HFFc6 (cell line): ENCODE results near the gene RNF213. TPM values are rescaled to one million over a fixed set of nuclear protein-coding genes. Genes with fewer than 3 reads are reported as not detected.

Experiments
- DNase-seq: peaks from one replicate; pipeline ENCODE4 v3.0.0-alpha.2; 2018
- H3K27ac Mint-ChIP-seq: 2 replicates; pipeline ENCODE4 v1.8.0; 2020; ENCODE audit warnings: mild to moderate bottlenecking, mixed read lengths
- H3K27me3 Mint-ChIP-seq: 2 replicates; pipeline ENCODE4 v1.8.0; 2021; ENCODE audit warnings: mild to moderate bottlenecking, moderate library complexity, mixed read lengths; ENCODE audit not compliant: insufficient read depth
- H3K36me3 Mint-ChIP-seq: 2 replicates; pipeline ENCODE4 v1.8.0; 2021; ENCODE audit warnings: low read depth, mixed read lengths
- H3K4me1 Mint-ChIP-seq: 2 replicates; pipeline ENCODE4 v1.8.0; 2020; ENCODE audit warnings: low read depth, mixed read lengths
- H3K4me3 Mint-ChIP-seq: 2 replicates; pipeline ENCODE4 v1.8.0; 2020; ENCODE audit warnings: mild to moderate bottlenecking, moderate library complexity, mixed read lengths
- H3K9me3 Mint-ChIP-seq: 2 replicates; pipeline ENCODE4 v1.8.0; 2020; ENCODE audit warnings: mild to moderate bottlenecking, mixed read lengths
- total RNA-seq, 6 experiments: library from RNA; stranded (reverse); fragmentation: NEBNext Ultra II Directional; extraction: Animal tissue kit (Norgen Biotek cat#: 25700); gene quantifications; 2 replicates in 1 of 6; 3 replicates in 5 of 6; pipeline ENCODE4 v1.2.3, GENCODE V29; 2021
- TF ChIP-seq, protein P1 (sequence below): fragments of 200-600 bp; sonication (generic); IDR thresholded peaks from 2 replicates; pipeline ENCODE4 v1.5.0; 2021; ENCODE audit warnings: antibody characterized with exemption, mild to moderate bottlenecking

RNF213 gene
- total RNA-seq, 6 experiments from 2014 or later = 42.0 to 51.6 (median 48.3) TPM

- H3K4me3 Mint-ChIP-seq = peak overlapping the region; percentile 88
Observed at GRCh38 chr17:80261895-80262279, 1.2 kb downstream of the RNF213 start.

GRCh38 chr17:80262291-80262690, 1.6 kb downstream of the RNF213 start:
- H3K36me3 Mint-ChIP-seq = peaks cover 9% of the 10 kb centered on the region
- no peaks in the 10 kb centered on the region for H3K9me3 Mint-ChIP-seq
- peak overlapping the region; percentile 88 for H3K4me3 Mint-ChIP-seq
- H3K4me1 Mint-ChIP-seq = peaks cover 28% of the 10 kb centered on the region
- TF ChIP-seq, protein P1, sequence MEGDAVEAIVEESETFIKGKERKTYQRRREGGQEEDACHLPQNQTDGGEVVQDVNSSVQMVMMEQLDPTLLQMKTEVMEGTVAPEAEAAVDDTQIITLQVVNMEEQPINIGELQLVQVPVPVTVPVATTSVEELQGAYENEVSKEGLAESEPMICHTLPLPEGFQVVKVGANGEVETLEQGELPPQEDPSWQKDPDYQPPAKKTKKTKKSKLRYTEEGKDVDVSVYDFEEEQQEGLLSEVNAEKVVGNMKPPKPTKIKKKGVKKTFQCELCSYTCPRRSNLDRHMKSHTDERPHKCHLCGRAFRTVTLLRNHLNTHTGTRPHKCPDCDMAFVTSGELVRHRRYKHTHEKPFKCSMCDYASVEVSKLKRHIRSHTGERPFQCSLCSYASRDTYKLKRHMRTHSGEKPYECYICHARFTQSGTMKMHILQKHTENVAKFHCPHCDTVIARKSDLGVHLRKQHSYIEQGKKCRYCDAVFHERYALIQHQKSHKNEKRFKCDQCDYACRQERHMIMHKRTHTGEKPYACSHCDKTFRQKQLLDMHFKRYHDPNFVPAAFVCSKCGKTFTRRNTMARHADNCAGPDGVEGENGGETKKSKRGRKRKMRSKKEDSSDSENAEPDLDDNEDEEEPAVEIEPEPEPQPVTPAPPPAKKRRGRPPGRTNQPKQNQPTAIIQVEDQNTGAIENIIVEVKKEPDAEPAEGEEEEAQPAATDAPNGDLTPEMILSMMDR = no peak
- peak overlapping the region; percentile 86 for H3K27ac Mint-ChIP-seq
- DNase-seq = no peak
- H3K27me3 Mint-ChIP-seq = peaks cover 6% of the 10 kb centered on the region

More at GRCh38 chr17:80261895-80262279, 1.2 kb downstream of the RNF213 start:
- TF ChIP-seq, protein P1 = no peak
- DNase-seq = no peak
- Mint-ChIP-seq H3K36me3 (peaks cover 7% of the 10 kb centered on the region), H3K4me1 (peaks cover 28% of the 10 kb centered on the region), H3K27ac (peak overlapping the region; percentile 86), H3K9me3 (no peaks in the 10 kb centered on the region), H3K27me3 (peaks cover 6% of the 10 kb centered on the region)

DNA sequence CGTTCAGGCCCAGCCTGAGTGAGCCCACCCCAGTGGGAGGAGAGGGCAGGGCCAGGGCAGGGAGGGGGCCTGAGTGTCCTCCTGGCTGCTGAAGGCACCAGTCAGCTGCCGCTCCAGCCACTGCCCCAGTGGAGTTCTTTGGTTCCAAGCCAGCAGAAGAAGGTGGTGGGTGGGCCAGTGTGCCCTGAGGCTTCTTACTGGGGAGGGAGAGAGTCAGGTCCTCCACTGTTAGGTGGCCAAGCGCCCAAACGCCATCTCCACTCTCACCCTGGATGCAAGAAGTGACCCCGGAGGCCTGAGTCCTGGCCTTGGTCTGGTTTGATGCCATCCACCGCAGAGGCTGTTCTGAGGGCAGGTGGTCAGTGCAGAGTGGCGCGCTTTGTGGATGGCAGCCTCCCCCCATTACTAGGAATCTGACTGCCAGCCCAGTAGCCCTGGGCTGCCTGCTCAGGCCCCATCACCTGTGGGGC, 2.2 kb downstream of the RNF213 start:
- Mint-ChIP-seq H3K27me3 (peaks cover 6% of the 10 kb centered on the region), H3K36me3 (peaks cover 14% of the 10 kb centered on the region), H3K4me1 (peaks cover 28% of the 10 kb centered on the region), H3K9me3 (no peaks in the 10 kb centered on the region), H3K27ac (peak overlapping the region; percentile 86), H3K4me3 (peak overlapping the region; percentile 88)
- TF ChIP-seq, protein P1 = no peak
- no peak for DNase-seq

GRCh38 chr17:80263253-80264204, 2.9 kb downstream of the RNF213 start:
- DNase-seq = peak; percentile 67
- Mint-ChIP-seq H3K36me3 (peaks cover 16% of the 10 kb centered on the region), H3K9me3 (no peaks in the 10 kb centered on the region), H3K4me1 (peaks cover 28% of the 10 kb centered on the region), H3K4me3 (peak overlapping the region; percentile 74), H3K27ac (peak overlapping the region; percentile 86; the same call in 1 of the 2 replicates), H3K27me3 (peaks cover 6% of the 10 kb centered on the region)
- TF ChIP-seq, protein P1 = no peak

- H3K4me1 Mint-ChIP-seq = peaks cover 20% of the 10 kb centered on the region
- peaks cover 6% of the 10 kb centered on the region for H3K27me3 Mint-ChIP-seq
- H3K4me3 Mint-ChIP-seq = no peak overlapping the region
- TF ChIP-seq, protein P1 = no peak
- H3K9me3 Mint-ChIP-seq = no peaks in the 10 kb centered on the region
- no peak overlapping the region for H3K27ac Mint-ChIP-seq
- DNase-seq = no peak
- peaks cover 16% of the 10 kb centered on the region for H3K36me3 Mint-ChIP-seq
Observed at GRCh38 chr17:80264205-80265075, 3.8 kb downstream of the RNF213 start.
